Natural killer cell treated with Interleukin-12 subunit alpha and Interleukin-12 subunit beta and Interleukin-15 and Interleukin-18, amount 100 ng/mL, for 72 hours (primary cell): ENCODE data around the gene DCN. TPM values are rescaled to one million over a fixed set of nuclear protein-coding genes. Genes with fewer than 3 reads are reported as not detected.

Experiments
- ATAC-seq, 2 donors: fragments of 150-1000 bp; cut with Tn5 transposase in 1 of 2; sonication (Bioruptor Pico), chemical (Tn5 transposase) in 1 of 2; 2 replicates each; pipeline ENCODE4 v1.10.0; 2021
- DNase-seq: peaks from one replicate; pipeline ENCODE4 v3.0.0; 2022; ENCODE audit warnings: low spot score
- H3K27ac Mint-ChIP-seq, 2 donors: 1 replicate in 1 of 2; 2 replicates in 1 of 2; pipeline ENCODE4 v1.8.0; 2022; ENCODE audit warnings: mixed read lengths in 2 of 2, mild to moderate bottlenecking in 1 of 2, moderate library complexity in 1 of 2
- H3K27me3 Mint-ChIP-seq, 2 donors: 1 replicate in 1 of 2; 2 replicates in 1 of 2; pipeline ENCODE4 v1.8.0; 2022; ENCODE audit warnings: mixed read lengths in 2 of 2
- H3K36me3 Mint-ChIP-seq: one replicate; pipeline ENCODE4 v1.8.0; 2022; ENCODE audit warnings: mixed read lengths
- H3K4me1 Mint-ChIP-seq, 2 donors: 1 replicate in 1 of 2; 2 replicates in 1 of 2; pipeline ENCODE4 v1.8.0; 2022; ENCODE audit warnings: low read depth in 2 of 2, mixed read lengths in 2 of 2, mild to moderate bottlenecking in 1 of 2
- H3K4me3 Mint-ChIP-seq: one replicate; pipeline ENCODE4 v1.8.0; 2022; ENCODE audit warnings: mixed read lengths
- H3K9me3 Mint-ChIP-seq: 2 replicates; pipeline ENCODE4 v1.8.0; 2022; ENCODE audit warnings: mixed read lengths
- total RNA-seq, 2 donors: library from RNA; stranded (reverse); gene quantifications; one replicate each; pipeline ENCODE4 v1.2.3, GENCODE V29; 2022

Gene DCN
- total RNA-seq, 2 donors from 2014 or later = not detected

DNA sequence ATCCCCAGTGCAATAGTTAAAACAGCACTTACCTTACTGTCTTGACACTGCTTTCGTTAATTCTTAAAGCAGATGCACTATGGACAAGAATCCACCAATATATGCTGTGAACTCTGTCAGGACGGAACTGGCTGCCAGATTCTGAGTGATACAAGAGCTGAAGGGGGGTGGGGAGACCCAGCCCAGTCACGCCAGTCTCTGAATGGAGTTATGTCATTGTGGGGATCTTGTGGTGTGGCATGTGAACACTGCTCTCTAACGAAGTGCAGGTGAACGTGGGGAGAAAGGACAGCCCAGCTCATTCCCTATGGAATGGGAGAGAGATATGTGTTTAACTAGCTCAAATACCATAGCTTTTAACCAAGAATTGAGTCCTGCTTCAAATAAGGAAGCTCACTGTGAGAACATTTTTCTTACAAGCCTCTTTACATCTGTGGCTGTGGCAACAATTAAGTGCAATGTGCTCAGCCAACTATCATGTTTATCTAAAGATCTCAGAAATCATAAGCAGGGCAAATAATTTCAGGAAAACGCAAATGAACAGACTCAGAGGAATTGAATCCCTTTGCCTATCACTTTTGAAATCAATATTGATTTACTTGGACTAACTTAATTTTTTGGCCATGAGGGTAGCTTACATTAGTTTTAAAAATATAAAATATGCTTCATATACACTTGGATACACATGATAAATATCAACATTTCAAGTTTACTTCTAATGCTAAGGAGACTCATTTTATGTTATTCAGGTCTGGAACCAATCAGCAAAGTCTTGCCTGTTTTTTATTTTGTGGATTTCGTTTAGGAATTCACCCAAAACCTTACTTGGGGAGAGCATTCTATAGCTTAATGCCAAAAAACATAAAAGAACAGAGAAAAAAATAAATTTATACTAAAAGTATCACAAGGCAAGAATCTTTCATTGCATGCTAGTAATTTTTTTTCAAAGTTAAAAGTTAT, 71.0 kb downstream of the DCN start, which contains the start of gene LUM:
Gene LUM, minus strand, starts transcription at position 129 of the 960 bp plus-strand sequence. CDS start 2,515 bp downstream, outside the sequence.
- DNase-seq = no peak
- Mint-ChIP-seq H3K4me3 (no peak within 1 kb of the TSS), H3K27me3 (no peaks in the 10 kb centered on the region), H3K36me3 (no peaks in the 10 kb centered on the region), H3K9me3 (no peaks in the 10 kb centered on the region), H3K4me1 (no peaks in the 10 kb centered on the region), H3K27ac (no peak within 1 kb of the TSS)
- ATAC-seq = no peak

DNA sequence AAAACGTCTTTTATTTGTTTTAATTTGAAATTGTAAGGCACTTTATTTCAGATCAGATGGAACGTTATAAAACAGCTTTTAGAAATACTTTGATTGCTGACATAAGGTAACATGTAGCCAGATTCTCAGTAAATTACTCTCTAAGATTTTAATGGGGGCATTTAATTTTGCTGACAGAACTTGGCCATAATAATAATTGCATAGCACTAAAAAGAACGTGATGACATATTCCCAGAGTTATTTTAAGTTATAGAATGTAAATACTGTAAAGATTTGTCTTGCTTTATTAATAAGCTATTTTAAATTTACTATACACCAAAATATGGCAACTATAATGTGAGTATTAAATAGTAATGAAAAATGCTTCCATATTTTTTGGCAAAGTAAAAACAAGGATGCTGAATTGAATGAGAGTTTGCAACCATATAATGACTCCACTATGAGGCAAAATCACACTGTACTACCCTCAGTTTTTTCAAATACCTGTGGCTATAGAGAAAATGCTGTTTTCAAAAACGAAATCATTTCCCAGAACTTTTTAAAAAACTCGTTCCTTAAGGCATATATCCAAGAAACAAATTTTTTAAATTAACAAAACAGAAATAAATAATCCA, 72.2 kb downstream of the DCN start:
- no peaks in the 10 kb centered on the region for H3K9me3 Mint-ChIP-seq
- H3K4me1 Mint-ChIP-seq = no peaks in the 10 kb centered on the region
- H3K27me3 Mint-ChIP-seq = no peaks in the 10 kb centered on the region
- no peak for DNase-seq
- no peaks in the 10 kb centered on the region for H3K36me3 Mint-ChIP-seq
- ATAC-seq = no peak
- no peak overlapping the region for H3K4me3 Mint-ChIP-seq
- no peak overlapping the region for H3K27ac Mint-ChIP-seq

DNA sequence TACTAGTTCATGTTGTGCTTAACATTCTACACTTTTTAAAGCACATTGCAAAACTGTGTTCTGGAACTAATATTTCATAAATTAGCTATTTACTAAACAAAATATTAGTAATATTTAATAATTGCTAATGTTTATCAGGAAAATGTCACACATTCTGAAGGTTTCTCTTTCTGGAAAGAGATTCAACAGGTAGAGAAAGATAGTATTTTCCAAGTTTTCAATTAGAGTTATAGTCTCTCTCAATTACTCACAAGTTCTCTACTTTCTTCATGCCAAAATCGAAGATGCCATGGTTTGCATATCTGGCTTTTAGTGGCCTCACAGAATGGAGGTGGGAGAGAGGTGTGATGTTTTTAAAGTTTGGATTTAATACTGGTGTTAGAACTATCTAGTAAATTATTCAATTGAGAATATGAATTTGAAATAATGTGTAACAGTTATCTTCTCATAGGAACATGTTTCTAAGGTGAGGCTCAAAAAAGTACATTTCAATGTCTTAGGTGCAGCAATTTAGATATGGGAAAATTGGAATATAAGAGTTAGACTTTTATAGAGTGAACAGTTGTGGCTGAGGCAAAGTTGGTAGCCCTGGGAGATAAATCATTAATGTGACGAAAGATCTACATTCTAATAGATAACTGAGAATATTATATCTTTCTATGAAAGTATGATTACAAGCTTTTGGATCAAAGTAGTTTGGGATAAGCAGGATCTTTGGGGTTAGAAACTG, 72.9 kb downstream of the DCN start:
- Mint-ChIP-seq H3K27me3 (no peaks in the 10 kb centered on the region), H3K9me3 (no peaks in the 10 kb centered on the region), H3K4me3 (no peak overlapping the region), H3K36me3 (no peaks in the 10 kb centered on the region), H3K4me1 (no peaks in the 10 kb centered on the region), H3K27ac (no peak overlapping the region)
- no peak for DNase-seq
- no peak for ATAC-seq

DNA sequence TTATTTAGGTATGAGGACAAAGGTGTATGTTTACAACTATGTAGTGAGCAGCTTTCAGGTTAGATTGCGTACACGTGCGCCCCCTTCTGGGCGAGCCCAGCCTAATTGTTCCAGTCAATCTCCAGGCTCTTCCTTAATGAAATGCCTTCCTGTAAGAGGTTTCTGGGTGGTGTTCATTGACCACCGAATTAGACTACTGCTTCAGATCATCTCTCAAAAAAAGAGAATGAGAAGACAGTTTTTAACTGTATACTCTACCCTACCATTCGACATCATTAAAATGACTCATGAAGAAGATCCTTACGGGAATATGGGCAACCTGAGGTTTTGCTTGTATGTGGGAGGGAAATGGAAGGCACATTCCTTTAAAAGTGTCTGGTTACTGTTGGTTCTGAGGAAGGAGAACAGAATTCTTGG, 73.5 kb downstream of the DCN start:
- Mint-ChIP-seq H3K4me3 (no peak overlapping the region), H3K36me3 (no peaks in the 10 kb centered on the region), H3K4me1 (no peaks in the 10 kb centered on the region), H3K9me3 (no peaks in the 10 kb centered on the region), H3K27ac (no peak overlapping the region), H3K27me3 (no peaks in the 10 kb centered on the region)
- no peak for ATAC-seq
- DNase-seq = peak; percentile 61

DNA sequence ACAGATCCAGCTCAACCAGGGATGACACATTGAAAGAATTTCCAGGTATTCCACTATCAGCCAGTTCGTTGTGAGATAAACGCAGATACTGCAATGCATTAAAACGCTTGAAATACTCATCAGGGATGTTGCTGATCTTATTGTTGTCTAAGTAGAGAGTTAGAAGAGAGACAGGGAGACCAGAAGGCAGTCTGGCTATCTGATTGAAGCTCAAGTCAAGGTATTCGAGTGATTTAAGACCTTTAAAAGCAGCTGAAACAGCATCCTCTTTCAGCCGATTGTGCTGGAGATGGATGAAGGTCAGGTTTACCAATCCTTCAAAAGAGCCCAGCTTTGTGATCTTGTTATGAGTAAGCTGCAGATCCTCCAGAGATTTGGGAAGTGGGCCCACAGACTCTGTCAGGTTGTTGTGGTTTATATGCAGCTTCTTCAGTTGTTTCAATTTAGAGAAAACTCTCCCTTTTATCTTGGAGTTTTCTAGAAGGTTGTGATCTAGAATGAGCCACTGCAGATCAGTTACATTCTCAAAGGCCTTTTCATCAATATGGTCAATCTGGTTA, 74.3 kb downstream of the DCN start:
- Mint-ChIP-seq H3K4me1 (no peaks in the 10 kb centered on the region), H3K36me3 (no peaks in the 10 kb centered on the region), H3K27ac (no peak overlapping the region), H3K27me3 (no peaks in the 10 kb centered on the region), H3K9me3 (no peaks in the 10 kb centered on the region), H3K4me3 (no peak overlapping the region)
- ATAC-seq = no peak
- DNase-seq = no peak

DNA sequence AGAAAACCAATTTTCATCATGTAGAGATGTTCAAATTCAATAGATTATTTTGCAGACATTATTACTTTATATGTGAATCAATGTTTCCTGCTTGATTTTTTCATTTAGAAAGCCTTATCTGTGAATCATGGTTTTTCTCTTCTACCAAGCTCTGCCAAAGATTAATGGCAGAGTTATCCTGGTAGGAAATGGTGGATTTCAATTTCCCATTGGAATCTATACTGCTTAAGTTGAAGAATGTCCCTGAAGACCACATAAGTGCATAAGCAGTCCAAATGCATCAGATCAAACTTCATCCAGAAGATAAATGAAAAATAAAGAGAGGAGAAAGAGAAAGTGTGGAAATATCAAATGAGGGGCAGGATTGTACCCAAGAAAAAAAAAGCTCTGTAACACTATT, 76.3 kb downstream of the DCN start:
- no peaks in the 10 kb centered on the region for H3K27me3 Mint-ChIP-seq
- DNase-seq = no peak
- no peak overlapping the region for H3K4me3 Mint-ChIP-seq
- H3K36me3 Mint-ChIP-seq = no peaks in the 10 kb centered on the region
- no peak overlapping the region for H3K27ac Mint-ChIP-seq
- no peak for ATAC-seq
- H3K4me1 Mint-ChIP-seq = no peaks in the 10 kb centered on the region
- H3K9me3 Mint-ChIP-seq = no peaks in the 10 kb centered on the region

DNA sequence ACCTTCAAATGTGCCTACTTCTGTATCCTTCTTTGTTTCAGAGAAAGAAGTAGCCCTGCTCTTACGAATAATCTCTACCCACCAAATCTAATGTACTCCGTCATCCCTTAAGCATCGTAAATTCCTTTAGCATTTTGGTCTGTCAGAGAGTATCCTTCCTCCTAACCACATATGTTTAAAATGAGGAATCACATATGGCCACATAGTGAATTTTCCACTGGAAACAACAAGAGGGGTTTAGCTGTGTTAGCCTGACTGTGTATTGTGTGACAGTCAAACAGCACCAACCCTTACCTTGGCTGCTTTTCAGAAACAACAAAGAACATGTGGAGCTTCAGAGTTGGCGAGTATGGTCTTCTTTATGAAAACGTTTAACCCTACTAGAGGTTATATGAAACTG, 76.8 kb downstream of the DCN start:
- no peaks in the 10 kb centered on the region for H3K9me3 Mint-ChIP-seq
- DNase-seq (no peak), ATAC-seq (no peak)
- H3K27ac Mint-ChIP-seq = no peak overlapping the region
- H3K27me3 Mint-ChIP-seq = no peaks in the 10 kb centered on the region
- H3K4me3 Mint-ChIP-seq = no peak overlapping the region
- H3K36me3 Mint-ChIP-seq = no peaks in the 10 kb centered on the region
- no peaks in the 10 kb centered on the region for H3K4me1 Mint-ChIP-seq

DNA sequence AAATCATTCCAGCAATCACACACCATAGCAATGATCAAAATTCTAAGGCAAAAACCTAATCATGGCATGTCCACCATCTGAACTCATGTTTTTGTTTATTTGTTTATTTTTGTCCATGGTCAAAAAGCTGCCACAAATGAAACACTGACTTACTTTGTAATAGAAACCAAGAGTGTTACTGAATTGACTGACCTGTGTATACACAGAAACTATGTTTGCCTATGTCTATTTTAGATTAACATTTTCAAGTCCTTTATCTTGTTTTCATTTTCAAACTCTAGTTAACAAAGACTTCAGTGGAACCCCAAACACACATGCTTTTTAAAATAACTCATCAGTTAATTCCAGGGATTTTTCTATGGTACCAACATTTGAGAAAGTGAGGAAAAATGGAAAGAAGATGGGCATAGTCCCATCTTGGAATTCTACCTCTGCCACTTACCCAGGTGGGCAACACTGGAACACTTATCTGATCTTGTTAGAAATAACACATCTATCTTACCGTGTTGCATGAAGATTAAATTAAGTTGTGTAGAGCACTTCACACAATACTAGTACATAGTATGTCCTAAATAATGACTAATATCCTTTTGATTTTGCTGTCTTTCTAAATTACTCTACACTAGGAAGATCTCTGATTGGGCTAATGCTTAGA, 77.7 kb downstream of the DCN start:
- no peak overlapping the region for H3K27ac Mint-ChIP-seq
- H3K4me1 Mint-ChIP-seq = no peaks in the 10 kb centered on the region
- H3K9me3 Mint-ChIP-seq = no peaks in the 10 kb centered on the region
- DNase-seq (no peak), ATAC-seq (no peak)
- no peak overlapping the region for H3K4me3 Mint-ChIP-seq
- no peaks in the 10 kb centered on the region for H3K36me3 Mint-ChIP-seq
- H3K27me3 Mint-ChIP-seq = no peaks in the 10 kb centered on the region

DNA sequence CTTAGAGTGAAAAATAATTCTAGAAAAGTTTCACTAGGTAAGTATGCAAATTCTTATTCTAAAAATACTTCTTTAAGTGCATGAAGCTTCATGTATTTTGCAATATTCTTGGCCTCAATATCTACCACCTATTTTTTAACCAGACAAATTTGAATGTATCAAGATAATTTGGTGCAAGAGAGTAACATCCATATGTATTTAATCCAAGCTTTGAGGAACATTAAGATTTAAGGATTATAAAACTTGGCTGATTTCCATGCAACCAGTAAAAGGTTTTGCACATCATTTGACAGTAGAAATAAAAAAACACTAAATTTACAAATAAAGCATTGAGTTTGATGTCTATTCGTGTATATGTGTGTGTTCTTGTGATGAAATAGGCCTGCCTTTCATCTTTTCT, 79.0 kb downstream of the DCN start:
- Mint-ChIP-seq H3K36me3 (no peaks in the 10 kb centered on the region), H3K27me3 (no peaks in the 10 kb centered on the region), H3K4me1 (no peaks in the 10 kb centered on the region), H3K4me3 (no peak overlapping the region), H3K27ac (no peak overlapping the region), H3K9me3 (no peaks in the 10 kb centered on the region)
- no peak for ATAC-seq
- no peak for DNase-seq

DNA sequence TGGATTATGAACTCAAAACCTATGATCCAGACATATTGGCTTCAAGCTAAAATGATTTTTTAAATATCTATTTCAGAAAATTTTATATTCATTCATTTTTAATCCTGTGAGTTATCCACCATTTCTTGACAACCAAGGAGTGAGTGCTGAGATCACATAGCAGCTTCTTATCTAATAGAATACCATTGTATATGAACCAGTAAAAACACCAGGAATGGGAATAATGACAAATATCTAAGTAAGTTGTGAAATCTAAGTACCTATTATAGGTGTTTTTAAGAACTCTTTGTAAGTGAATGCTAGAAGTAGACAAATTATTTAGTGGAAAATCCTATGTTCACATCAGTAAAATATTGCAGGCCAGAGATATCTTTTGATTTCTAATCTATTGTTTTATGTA, 79.5 kb downstream of the DCN start:
- Mint-ChIP-seq H3K27me3 (no peaks in the 10 kb centered on the region), H3K9me3 (no peaks in the 10 kb centered on the region), H3K27ac (no peak overlapping the region), H3K4me3 (no peak overlapping the region), H3K4me1 (no peaks in the 10 kb centered on the region), H3K36me3 (no peaks in the 10 kb centered on the region)
- DNase-seq (no peak), ATAC-seq (no peak)

DNA sequence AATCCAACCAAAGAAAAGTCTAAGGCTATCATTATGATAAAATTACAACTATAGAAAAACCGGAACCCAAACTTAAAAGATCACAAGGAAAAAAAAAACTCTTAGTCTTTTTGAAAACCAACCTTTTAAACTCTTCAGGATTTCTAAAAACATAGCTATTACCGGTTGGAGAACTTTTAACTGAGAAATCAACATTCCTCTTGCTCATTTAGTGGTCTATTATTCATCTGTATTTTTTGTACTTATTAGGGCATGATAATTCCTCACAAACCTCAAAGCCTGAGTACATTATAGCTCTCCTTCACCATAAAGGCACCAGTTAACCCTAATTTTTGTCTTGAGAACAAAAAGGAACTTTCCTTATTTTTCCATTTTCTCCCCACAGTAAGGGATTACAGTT, 81.7 kb downstream of the DCN start:
- H3K4me1 Mint-ChIP-seq = no peaks in the 10 kb centered on the region
- H3K9me3 Mint-ChIP-seq = no peaks in the 10 kb centered on the region
- no peaks in the 10 kb centered on the region for H3K27me3 Mint-ChIP-seq
- H3K4me3 Mint-ChIP-seq = no peak overlapping the region
- DNase-seq = no peak
- H3K36me3 Mint-ChIP-seq = no peaks in the 10 kb centered on the region
- ATAC-seq = no peak
- no peak overlapping the region for H3K27ac Mint-ChIP-seq

DNA sequence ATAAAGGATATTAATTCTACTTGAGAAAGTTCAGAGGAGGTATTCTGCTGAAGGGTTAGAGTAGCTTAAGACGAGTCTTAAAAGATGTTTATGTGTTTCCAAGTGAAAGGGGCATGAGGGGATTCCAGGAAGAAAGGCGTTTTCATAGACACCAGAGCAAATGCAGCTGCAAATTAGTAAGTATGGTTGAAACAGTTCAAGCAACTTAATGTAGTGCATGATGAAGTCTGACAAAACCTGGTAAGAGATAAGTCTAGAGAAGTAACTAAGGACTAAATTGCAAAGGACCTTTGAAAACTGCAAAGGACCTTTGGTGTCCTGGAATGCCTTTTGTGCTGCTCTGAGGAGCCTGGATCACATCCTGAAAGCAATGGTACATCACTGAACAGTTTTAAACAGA, 82.8 kb downstream of the DCN start:
- no peak for ATAC-seq
- Mint-ChIP-seq H3K4me3 (no peak overlapping the region), H3K27me3 (no peaks in the 10 kb centered on the region), H3K9me3 (no peaks in the 10 kb centered on the region), H3K4me1 (no peaks in the 10 kb centered on the region), H3K36me3 (no peaks in the 10 kb centered on the region), H3K27ac (no peak overlapping the region)
- DNase-seq = no peak

DNA sequence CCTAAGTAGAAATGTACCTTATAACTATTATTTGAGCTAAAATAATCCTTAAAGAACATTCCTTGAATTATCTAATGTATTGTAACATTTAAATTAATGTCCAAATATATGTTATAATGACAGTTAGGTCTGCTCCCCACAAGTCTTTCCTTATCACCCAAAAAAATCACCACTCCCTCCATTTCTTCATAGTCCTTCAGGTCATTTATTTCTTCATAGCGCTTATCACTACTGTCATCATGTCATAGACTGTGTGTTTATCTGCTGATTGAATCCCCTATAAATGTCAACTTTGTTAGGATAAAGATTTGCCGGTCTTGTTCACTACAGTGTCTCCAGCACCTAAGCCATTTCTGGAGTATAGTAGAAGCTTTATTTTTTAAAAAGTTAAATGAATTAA, 83.3 kb downstream of the DCN start:
- Mint-ChIP-seq H3K27ac (no peak overlapping the region), H3K4me3 (no peak overlapping the region), H3K9me3 (peaks cover 2% of the 10 kb centered on the region), H3K36me3 (no peaks in the 10 kb centered on the region), H3K4me1 (no peaks in the 10 kb centered on the region), H3K27me3 (no peaks in the 10 kb centered on the region)
- no peak for ATAC-seq
- no peak for DNase-seq
